ENCODE measurements around the gene WWTR1.

DNA sequence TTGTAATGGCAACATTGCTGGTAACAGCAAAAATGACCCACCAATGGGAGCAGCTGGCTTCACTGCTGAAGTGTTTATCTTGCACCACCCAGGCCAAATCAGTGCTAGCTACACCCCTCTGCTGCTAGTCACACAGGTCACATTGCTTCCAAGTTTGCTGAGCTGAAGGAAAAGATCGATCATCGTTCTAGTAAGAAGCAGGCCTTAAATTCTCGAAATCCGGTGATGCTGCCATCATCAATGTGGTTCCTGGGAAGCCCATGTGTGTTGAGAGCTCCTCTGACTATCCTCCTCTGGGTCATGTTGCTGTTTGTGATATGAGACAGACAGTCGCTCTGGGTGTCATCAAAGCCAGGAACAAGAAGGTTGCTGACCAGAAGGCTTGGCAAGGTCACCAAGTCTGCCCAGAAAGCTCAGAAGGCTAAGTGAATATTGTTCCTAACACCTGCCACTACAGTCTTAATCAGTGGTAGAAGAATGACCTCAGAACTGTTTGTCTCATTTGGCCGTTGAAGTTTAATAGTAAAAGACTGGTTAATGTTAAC, 162.2 kb downstream of the WWTR1 start:
- TF ChIP-seq TAF1 (IDR thresholded peaks at IDR 0.05; ENCODE audit: low read depth, low read length) (no peak), POLR2A (IDR thresholded peaks at IDR 0.05; ENCODE audit: low read depth, low read length) (no peak), PAX5 (IDR thresholded peaks at IDR 0.05; ENCODE audit: insufficient read depth, low read length, severe bottlenecking) (no peak), POLR2AphosphoS5 (IDR thresholded peaks at IDR 0.05; ENCODE audit: low read depth, low read length) (no peak), POU2F2 (IDR thresholded peaks at IDR 0.05; ENCODE audit: low read depth, low read length) (no peak)

Data from GM12891 (cell line).